Naive thymus-derived CD4-positive, alpha-beta T cell (primary cell): ENCODE results near the gene EIF4A3. TPM values are rescaled to one million over a fixed set of nuclear protein-coding genes. Genes with fewer than 3 reads are reported as not detected.
"Not testable (repeated sequence)": the region's sequence is repeated elsewhere in the genome, so short reads cannot be mapped to it uniquely, and the experiment has no call there.

Experiments used
- ATAC-seq: fragments of 150-1000 bp; cut with Tn5 transposase; 2 replicates; pipeline ENCODE4 v1.10.0; 2021; ENCODE audit warnings: mild to moderate bottlenecking, moderate library complexity
- CTCF ChIA-PET: fragments of 350-600 bp; sonication (Branson Sonifier 250); formaldehyde crosslinking; loops from one replicate; lab custom pipeline; 2021; ENCODE audit warnings: antibody characterized with exemption; lab: Charles Lee
- POLR2A ChIA-PET: fragments of 350-600 bp; sonication (Branson Sonifier 250); formaldehyde crosslinking; loops from one replicate; lab custom pipeline; 2021; ENCODE audit warnings: antibody characterized with exemption, inconsistent platforms; lab: Charles Lee
- DNase-seq, 9 donors: peaks; one replicate each; pipeline versions ENCODE4 v3.0.0 to v3.0.0-alpha.2; 2020 to 2022; ENCODE audit warnings: mixed read lengths in 1 of 9
- H3K27ac ChIP-seq: one replicate; pipeline ENCODE4 v1.7.0; 2013; ENCODE audit warnings: mild to moderate bottlenecking, low read depth, low read length, moderate library complexity
- H3K27me3 ChIP-seq, 2 donors: one replicate each; pipeline ENCODE4 v1.7.0; 2013; ENCODE audit warnings: low read length in 2 of 2, mild to moderate bottlenecking in 2 of 2, moderate library complexity in 2 of 2; ENCODE audit not compliant: control insufficient read depth in 2 of 2, insufficient read depth in 2 of 2
- H3K36me3 ChIP-seq, 3 experiments: 1 replicate in 2 of 3; 2 replicates in 1 of 3; pipeline ENCODE4 v1.7.0; 2013; ENCODE audit warnings: low read length in 3 of 3, mild to moderate bottlenecking in 3 of 3, moderate library complexity in 1 of 3; ENCODE audit not compliant: insufficient read depth in 3 of 3, control insufficient read depth in 2 of 3
- H3K4me1 ChIP-seq, 2 donors: one replicate each; pipeline ENCODE4 v1.7.0; 2013; ENCODE audit warnings: low read length in 2 of 2, mild to moderate bottlenecking in 2 of 2, moderate library complexity in 1 of 2; ENCODE audit not compliant: control insufficient read depth in 2 of 2, insufficient read depth in 2 of 2
- H3K4me3 ChIP-seq: 2 replicates; pipeline ENCODE4 v1.7.0; 2013; ENCODE audit warnings: mild to moderate bottlenecking, low read length
- H3K9me3 ChIP-seq, 3 experiments: 1 replicate in 2 of 3; 2 replicates in 1 of 3; pipeline ENCODE4 v1.7.0; 2013; ENCODE audit warnings: low read length in 3 of 3; ENCODE audit not compliant: control insufficient read depth in 2 of 3
- H3K27ac Mint-ChIP-seq, 9 donors: one replicate each; pipeline ENCODE4 v1.8.0; 2020 to 2022; ENCODE audit warnings: mixed read lengths in 9 of 9, mild to moderate bottlenecking in 8 of 9, moderate library complexity in 5 of 9, inconsistent platforms in 2 of 9
- H3K27me3 Mint-ChIP-seq, 5 donors: one replicate each; pipeline ENCODE4 v1.8.0; 2021 to 2022; ENCODE audit warnings: mixed read lengths in 5 of 5, mild to moderate bottlenecking in 1 of 5
- H3K36me3 Mint-ChIP-seq, 5 donors: one replicate each; pipeline ENCODE4 v1.8.0; 2020 to 2022; ENCODE audit warnings: mixed read lengths in 5 of 5, mild to moderate bottlenecking in 3 of 5, inconsistent platforms in 1 of 5
- H3K4me1 Mint-ChIP-seq, 7 donors: one replicate each; pipeline ENCODE4 v1.8.0; 2020 to 2022; ENCODE audit warnings: mixed read lengths in 7 of 7, mild to moderate bottlenecking in 3 of 7, inconsistent platforms in 1 of 7
- H3K4me3 Mint-ChIP-seq, 10 donors: one replicate each; pipeline ENCODE4 v1.8.0; 2020 to 2022; ENCODE audit warnings: mild to moderate bottlenecking in 10 of 10, mixed read lengths in 10 of 10, moderate library complexity in 6 of 10, inconsistent platforms in 2 of 10
- H3K9me3 Mint-ChIP-seq, 11 donors: one replicate each; pipeline ENCODE4 v1.8.0; 2020 to 2022; ENCODE audit warnings: mixed read lengths in 11 of 11, mild to moderate bottlenecking in 4 of 11, inconsistent platforms in 1 of 11, moderate library complexity in 1 of 11
- intact Hi-C, 2 donors: fragments of 100-400 bp; cut with micrococcal nuclease; formaldehyde crosslinking; loops; one replicate each; pipeline ENCODE4 v1.15.1; 2023
- polyA plus RNA-seq, 2 donors: library from polyadenylated mRNA; unstranded; fragments of 300-500 nt; fragmentation: Illumina TruSeq; gene quantifications; one replicate each; pipeline ENCODE4 v1.2.3, GENCODE V29; 2021
- total RNA-seq, 6 experiments: library from RNA in 5 of 6; stranded (reverse) in 5 of 6; gene quantifications; 1 replicate in 5 of 6; 2 replicates in 1 of 6; pipeline ENCODE4 v1.2.3 and lab custom pipeline; 2021 to 2026

EIF4A3 gene
- total and polyA plus RNA-seq, 7 experiments from 2014 or later = 48.6 to 128 (median 75.9) TPM

DNA sequence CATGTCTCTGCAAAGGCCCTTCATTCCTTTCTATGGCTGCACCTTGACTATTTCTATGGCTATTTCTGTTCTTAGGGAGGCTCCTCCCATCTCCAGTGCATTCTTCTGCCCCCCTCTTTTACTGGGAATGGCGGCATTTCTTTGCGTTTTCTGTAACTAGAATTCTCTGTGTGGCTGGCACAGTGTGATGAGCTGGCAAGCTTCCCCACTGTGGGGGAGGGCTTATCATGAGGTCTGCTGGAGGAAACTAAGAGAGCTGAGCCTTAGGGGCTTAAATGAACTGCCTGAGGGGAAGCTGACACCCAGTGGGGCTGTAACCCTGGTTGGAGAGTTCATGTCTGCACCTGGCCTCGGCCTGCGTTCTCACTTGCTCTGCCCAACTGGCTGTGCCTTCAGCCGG, 21.4 kb upstream of the EIF4A3 start:
- peak overlapping the region in 1 of 9 donors; percentile 38 for H3K27ac Mint-ChIP-seq
- CTCF ChIA-PET = no interaction called here
- POLR2A ChIA-PET = no interaction called here
- Histone ChIP-seq H3K27ac (no peak overlapping the region), H3K9me3 (no peaks in the 10 kb centered on the region), H3K36me3 (no peaks in the 10 kb centered on the region), H3K4me1 (no peaks in the 10 kb centered on the region), H3K4me3 (no peak overlapping the region), H3K27me3 (no peaks in the 10 kb centered on the region)
- DNase-seq (no peak), ATAC-seq (no peak)
- intact Hi-C loops = no loop called here
- H3K4me1 Mint-ChIP-seq = peaks cover 0 to 2% (median 0%) of the 10 kb centered on the region in 7 donors
- H3K4me3 Mint-ChIP-seq = no peak overlapping the region
- H3K36me3 Mint-ChIP-seq = peaks cover 0 to 5% (median 0%) of the 10 kb centered on the region in 5 donors
- peaks cover 0 to 10% (median 4%) of the 10 kb centered on the region in 5 donors for H3K27me3 Mint-ChIP-seq
- no peaks in the 10 kb centered on the region for H3K9me3 Mint-ChIP-seq

- peaks cover 0 to 2% (median 0%) of the 10 kb centered on the region in 7 donors for H3K4me1 Mint-ChIP-seq
- Histone ChIP-seq H3K36me3 (no peaks in the 10 kb centered on the region), H3K9me3 (no peaks in the 10 kb centered on the region), H3K4me1 (no peaks in the 10 kb centered on the region), H3K27ac (no peak overlapping the region), H3K4me3 (no peak overlapping the region), H3K27me3 (no peaks in the 10 kb centered on the region)
- intact Hi-C loops = no loop called here
- CTCF ChIA-PET = interaction anchor here (0.7 kb wide), 1 partner anchor 1774 kb away, joined by 5 read pairs; no protein-coding TSS in a partner anchor
- H3K36me3 Mint-ChIP-seq = peaks cover 0 to 5% (median 0%) of the 10 kb centered on the region in 5 donors
- no peak for DNase-seq
- POLR2A ChIA-PET = no interaction called here
- H3K27me3 Mint-ChIP-seq = peaks cover 0 to 9% (median 4%) of the 10 kb centered on the region in 5 donors
- H3K27ac Mint-ChIP-seq = no peak overlapping the region
- ATAC-seq = no peak
- H3K9me3 Mint-ChIP-seq = peaks cover 0 to 1% (median 0%) of the 10 kb centered on the region in 11 donors
- H3K4me3 Mint-ChIP-seq = no peak overlapping the region
These were observed 19.5 kb upstream of the EIF4A3 start for GRCh38 chr17:80166446-80166845.

- peaks cover 0 to 5% (median 0%) of the 10 kb centered on the region in 5 donors for H3K36me3 Mint-ChIP-seq
- no peaks in the 10 kb centered on the region for H3K27me3 ChIP-seq
- ATAC-seq = no peak
- no peak overlapping the region for H3K27ac Mint-ChIP-seq
- H3K9me3 Mint-ChIP-seq = peaks cover 0 to 1% (median 0%) of the 10 kb centered on the region in 11 donors
- peaks cover 0 to 20% (median 4%) of the 10 kb centered on the region in 5 donors for H3K27me3 Mint-ChIP-seq
- ChIA-PET POLR2A (no interaction called here), CTCF (interaction anchor here (0.6 kb wide), 1 partner anchor 63 kb away, joined by 3 read pairs; the partner anchor contains the start of gene GAA)
- H3K27ac ChIP-seq = no peak overlapping the region
- DNase-seq = no peak
- H3K4me1 ChIP-seq = no peaks in the 10 kb centered on the region
- intact Hi-C loops = no loop called here
- H3K36me3 ChIP-seq = no peaks in the 10 kb centered on the region
- no peak overlapping the region for H3K4me3 Mint-ChIP-seq
- H3K9me3 ChIP-seq = no peaks in the 10 kb centered on the region
- H3K4me3 ChIP-seq = no peak overlapping the region
- H3K4me1 Mint-ChIP-seq = peaks cover 0 to 1% (median 0%) of the 10 kb centered on the region in 7 donors
These were observed 17.3 kb upstream of the EIF4A3 start for GRCh38 chr17:80164185-80164584.

- Mint-ChIP-seq H3K4me3 (no peak overlapping the region), H3K9me3 (peaks cover 0 to 1% (median 0%) of the 10 kb centered on the region in 11 donors), H3K36me3 (no peaks in the 10 kb centered on the region), H3K27ac (no peak overlapping the region), H3K27me3 (peaks cover 0 to 19% (median 4%) of the 10 kb centered on the region in 5 donors), H3K4me1 (peaks cover 0 to 1% (median 0%) of the 10 kb centered on the region in 7 donors)
- Histone ChIP-seq H3K4me3 (no peak overlapping the region), H3K4me1 (no peaks in the 10 kb centered on the region), H3K27ac (no peak overlapping the region), H3K36me3 (no peaks in the 10 kb centered on the region), H3K9me3 (no peaks in the 10 kb centered on the region), H3K27me3 (no peaks in the 10 kb centered on the region)
- CTCF ChIA-PET = no interaction called here
- DNase-seq (no peak), ATAC-seq (no peak)
- intact Hi-C loops = no loop called here
- POLR2A ChIA-PET = no interaction called here
These were observed 16.4 kb upstream of the EIF4A3 start for GRCh38 chr17:80163336-80163735.

- ChIA-PET CTCF (no interaction called here), POLR2A (interaction anchor here (0.8 kb wide), 1 partner anchor 333 kb away, joined by 7 read pairs; no protein-coding TSS in a partner anchor)
- Mint-ChIP-seq H3K36me3 (peaks cover 0 to 4% (median 0%) of the 10 kb centered on the region in 5 donors), H3K4me1 (peaks cover 0 to 1% (median 0%) of the 10 kb centered on the region in 7 donors), H3K27ac (peak overlapping the region in 1 of 9 donors; percentile 65), H3K27me3 (peaks cover 0 to 25% (median 4%) of the 10 kb centered on the region in 5 donors), H3K9me3 (peaks cover 0 to 12% (median 5%) of the 10 kb centered on the region in 11 donors), H3K4me3 (no peak overlapping the region)
- Histone ChIP-seq H3K4me3 (no peak overlapping the region), H3K27me3 (no peaks in the 10 kb centered on the region), H3K36me3 (no peaks in the 10 kb centered on the region), H3K4me1 (no peaks in the 10 kb centered on the region), H3K27ac (no peak overlapping the region), H3K9me3 (no peaks in the 10 kb centered on the region)
- DNase-seq (no peak), ATAC-seq (no peak)
- intact Hi-C loops = no loop called here
These were observed 13.6 kb upstream of the EIF4A3 start for GRCh38 chr17:80160536-80160935.

- Histone ChIP-seq H3K9me3 (no peaks in the 10 kb centered on the region), H3K4me1 (no peaks in the 10 kb centered on the region), H3K4me3 (no peak overlapping the region), H3K27me3 (no peaks in the 10 kb centered on the region), H3K36me3 (no peaks in the 10 kb centered on the region), H3K27ac (no peak overlapping the region)
- Mint-ChIP-seq H3K4me3 (no peak overlapping the region), H3K36me3 (peaks cover 0 to 4% (median 0%) of the 10 kb centered on the region in 5 donors), H3K27ac (no peak overlapping the region), H3K27me3 (peaks cover 0 to 28% (median 4%) of the 10 kb centered on the region in 5 donors), H3K9me3 (peaks cover 0 to 15% (median 5%) of the 10 kb centered on the region in 11 donors), H3K4me1 (peaks cover 0 to 1% (median 0%) of the 10 kb centered on the region in 7 donors)
- ChIA-PET POLR2A (no interaction called here), CTCF (interaction anchor here (1.1 kb wide), 1 partner anchor 13 kb away, joined by 3 read pairs; no protein-coding TSS in a partner anchor)
- intact Hi-C loops = no loop called here
- DNase-seq (no peak), ATAC-seq (no peak)
These were observed 11.9 kb upstream of the EIF4A3 start for GRCh38 chr17:80158846-80159245.

GRCh38 chr17:80155600-80155999, 8.7 kb upstream of the EIF4A3 start:
- H3K36me3 Mint-ChIP-seq, DNase-seq, ATAC-seq, CTCF ChIA-PET, H3K27ac ChIP-seq, H3K27ac Mint-ChIP-seq, H3K4me3 Mint-ChIP-seq, H3K36me3 ChIP-seq, H3K9me3 ChIP-seq, H3K4me1 ChIP-seq, H3K4me3 ChIP-seq, intact Hi-C loops, POLR2A ChIA-PET, H3K27me3 ChIP-seq: not testable (repeated sequence)
- peaks cover 0 to 25% (median 8%) of the 10 kb centered on the region in 11 donors for H3K9me3 Mint-ChIP-seq
- H3K27me3 Mint-ChIP-seq = peaks cover 0 to 22% (median 2%) of the 10 kb centered on the region in 5 donors
- H3K4me1 Mint-ChIP-seq = peaks cover 0 to 17% (median 13%) of the 10 kb centered on the region in 7 donors
